Fibroblast of lung (primary cell): ENCODE results near the gene NUP62.

ENCODE experiments used
- EZH2 ChIP-seq: IDR thresholded peaks from 2 replicates; pipeline ENCODE4 v1.5.1; 2012; ENCODE audit warnings: low read length, control low read depth, mild to moderate bottlenecking; ENCODE audit errors: missing control alignments
- TF ChIP-seq, protein P1 (sequence below), 2 donors: IDR thresholded peaks in 1 of 2; conservative IDR thresholded peaks in 1 of 2; 1 replicate in 1 of 2; 2 replicates in 1 of 2; pipeline ENCODE4 v1.5.1; 2011 to 2012; ENCODE audit warnings: low read length in 2 of 2, control low read depth in 1 of 2, inconsistent platforms in 1 of 2, low read depth in 1 of 2, mild to moderate bottlenecking in 1 of 2

DNA sequence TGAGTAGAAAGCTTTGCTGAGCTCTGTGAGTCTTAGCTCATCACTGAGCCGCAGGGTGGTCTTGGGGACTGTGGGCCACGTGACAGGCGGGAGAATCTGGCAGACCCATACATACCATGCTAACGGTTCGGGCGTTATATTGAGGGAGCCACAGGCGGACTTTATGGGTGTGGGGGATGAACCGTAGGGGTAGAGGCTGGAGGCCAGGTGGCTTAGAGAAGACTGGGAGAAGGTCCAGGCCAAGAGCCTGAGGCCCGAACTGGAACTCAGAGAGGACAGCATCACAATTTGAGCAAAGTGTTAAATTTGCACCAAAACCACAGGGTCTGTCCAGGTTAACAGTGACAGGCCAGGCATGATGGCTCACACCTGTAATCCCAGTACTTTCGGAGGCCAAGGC, 15.6 kb downstream of the NUP62 start:
- TF ChIP-seq, protein P1, sequence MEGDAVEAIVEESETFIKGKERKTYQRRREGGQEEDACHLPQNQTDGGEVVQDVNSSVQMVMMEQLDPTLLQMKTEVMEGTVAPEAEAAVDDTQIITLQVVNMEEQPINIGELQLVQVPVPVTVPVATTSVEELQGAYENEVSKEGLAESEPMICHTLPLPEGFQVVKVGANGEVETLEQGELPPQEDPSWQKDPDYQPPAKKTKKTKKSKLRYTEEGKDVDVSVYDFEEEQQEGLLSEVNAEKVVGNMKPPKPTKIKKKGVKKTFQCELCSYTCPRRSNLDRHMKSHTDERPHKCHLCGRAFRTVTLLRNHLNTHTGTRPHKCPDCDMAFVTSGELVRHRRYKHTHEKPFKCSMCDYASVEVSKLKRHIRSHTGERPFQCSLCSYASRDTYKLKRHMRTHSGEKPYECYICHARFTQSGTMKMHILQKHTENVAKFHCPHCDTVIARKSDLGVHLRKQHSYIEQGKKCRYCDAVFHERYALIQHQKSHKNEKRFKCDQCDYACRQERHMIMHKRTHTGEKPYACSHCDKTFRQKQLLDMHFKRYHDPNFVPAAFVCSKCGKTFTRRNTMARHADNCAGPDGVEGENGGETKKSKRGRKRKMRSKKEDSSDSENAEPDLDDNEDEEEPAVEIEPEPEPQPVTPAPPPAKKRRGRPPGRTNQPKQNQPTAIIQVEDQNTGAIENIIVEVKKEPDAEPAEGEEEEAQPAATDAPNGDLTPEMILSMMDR (conservative IDR thresholded peaks at IDR 0.05 in 1 of 2, IDR thresholded peaks at IDR 0.05 in 1 of 2; ENCODE audit: low read depth in 1 of 2, low read length in 2 of 2) = no peak
- TF ChIP-seq EZH2 = no peak
